ENCODE data around the gene CLNS1A.
"Not testable (repeated sequence)": the region's sequence is repeated elsewhere in the genome, so short reads cannot be mapped to it uniquely, and the experiment has no call there.

CLNS1A gene

DNA sequence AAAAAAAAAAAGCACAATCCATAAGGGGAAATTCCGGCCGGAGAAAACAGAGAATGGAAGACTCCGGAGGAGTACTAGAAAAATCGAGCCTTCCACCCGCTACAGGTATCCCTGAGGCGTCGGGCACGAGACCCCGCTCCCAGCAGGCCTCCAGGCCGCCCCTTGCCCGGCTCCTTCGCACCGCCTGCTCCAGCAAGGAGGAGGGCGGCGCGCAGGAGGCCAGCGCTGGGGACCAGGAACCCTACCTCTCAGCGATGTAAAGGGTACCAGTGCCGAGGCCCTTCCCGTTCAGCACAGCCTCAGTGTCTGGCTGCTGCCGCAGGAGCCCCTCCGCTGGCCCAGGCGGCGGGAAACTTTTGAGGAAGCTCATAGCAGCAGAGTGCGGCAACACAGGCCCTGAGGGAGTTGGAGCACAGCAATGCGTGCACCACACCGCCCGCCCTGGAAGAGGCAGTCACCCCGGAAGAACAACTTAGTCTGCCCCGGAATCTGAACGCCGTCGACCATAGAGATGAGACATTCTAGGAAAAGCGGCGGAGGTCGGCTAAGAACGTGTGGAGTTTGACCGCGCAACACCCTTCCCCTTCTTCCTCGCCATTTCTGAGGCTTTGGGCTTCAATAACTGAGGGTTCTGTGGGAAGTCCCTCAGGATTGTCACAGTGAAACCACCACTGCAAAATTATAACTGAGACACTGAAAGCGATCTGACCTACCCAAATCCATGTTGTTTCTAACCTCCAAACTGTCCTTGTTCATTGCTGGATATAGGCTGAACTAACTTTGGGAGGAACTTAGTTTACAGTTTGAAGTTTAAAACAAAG is at the start of gene CLNS1A:
Gene CLNS1A (minus strand): TSS at position 450 of the 821 bp plus-strand sequence. CDS start 80 bp downstream, at position 370.
- peak; percentile 67 for DNase-seq (ENCODE audit: low spot score)

GRCh38 chr11:77687088-77687487 is 49.5 kb upstream of the CLNS1A start:
- no peak for DNase-seq (ENCODE audit: low spot score)

DNA sequence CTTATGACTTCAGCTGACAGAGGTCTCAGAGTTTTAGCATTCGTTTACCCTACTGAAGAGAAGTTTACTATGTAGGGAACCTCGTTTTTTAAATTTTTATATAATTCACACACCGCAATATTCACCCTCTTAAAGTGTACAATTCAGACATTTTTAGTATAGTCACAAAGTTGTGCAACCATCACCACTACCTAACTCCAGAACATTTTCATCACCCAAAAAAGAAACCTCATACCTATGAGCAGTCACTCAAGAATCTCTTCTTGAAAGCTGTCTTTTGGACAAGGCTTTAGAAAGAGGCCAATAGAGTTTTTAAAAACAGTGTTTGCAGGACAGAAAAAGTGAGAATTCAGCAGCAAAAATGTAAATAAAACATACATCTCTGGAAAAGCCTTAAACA is 39.5 kb upstream of the CLNS1A start:
- DNase-seq (ENCODE audit: low spot score): no peak

- no peak for DNase-seq (ENCODE audit: low spot score)
Measured at GRCh38 chr11:77672264-77672663, 34.7 kb upstream of the CLNS1A start.

DNA sequence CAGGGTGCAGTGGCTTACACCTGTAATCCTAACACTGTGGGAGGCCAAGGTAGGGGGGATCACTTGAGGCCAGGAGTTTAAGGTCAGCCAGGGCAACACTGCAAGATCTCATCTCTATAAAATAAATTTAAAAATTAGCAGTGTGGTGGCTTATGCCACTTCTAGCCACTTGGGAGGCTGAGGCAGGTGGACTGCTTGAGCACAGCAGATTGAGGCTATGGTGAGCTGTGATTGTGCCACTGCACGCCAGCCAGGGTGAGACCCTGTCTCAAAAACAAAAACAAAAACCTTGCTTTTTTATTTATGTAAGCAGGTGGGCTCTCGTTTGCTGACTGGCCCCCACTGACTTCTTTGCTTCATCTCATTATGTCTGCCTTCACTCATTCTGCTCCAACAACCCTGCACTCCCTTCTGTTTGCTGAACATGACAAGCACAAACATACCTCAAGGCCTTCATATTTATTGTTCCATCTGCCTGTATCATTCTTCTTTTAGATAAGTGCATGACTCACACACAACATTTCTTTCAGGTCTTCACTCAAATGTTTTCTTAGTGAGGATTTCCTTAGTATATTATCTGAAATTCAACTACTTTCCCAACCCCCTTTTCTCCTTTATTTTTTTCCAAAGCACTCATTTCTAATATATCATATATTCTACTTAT is 32.4 kb upstream of the CLNS1A start:
- no peak for DNase-seq (ENCODE audit: low spot score)

GRCh38 chr11:77668760-77669159 is 31.2 kb upstream of the CLNS1A start:
- DNase-seq (ENCODE audit: low spot score): no peak

GRCh38 chr11:77665240-77665965 is 27.8 kb upstream of the CLNS1A start:
- DNase-seq (ENCODE audit: low spot score): no peak

DNA sequence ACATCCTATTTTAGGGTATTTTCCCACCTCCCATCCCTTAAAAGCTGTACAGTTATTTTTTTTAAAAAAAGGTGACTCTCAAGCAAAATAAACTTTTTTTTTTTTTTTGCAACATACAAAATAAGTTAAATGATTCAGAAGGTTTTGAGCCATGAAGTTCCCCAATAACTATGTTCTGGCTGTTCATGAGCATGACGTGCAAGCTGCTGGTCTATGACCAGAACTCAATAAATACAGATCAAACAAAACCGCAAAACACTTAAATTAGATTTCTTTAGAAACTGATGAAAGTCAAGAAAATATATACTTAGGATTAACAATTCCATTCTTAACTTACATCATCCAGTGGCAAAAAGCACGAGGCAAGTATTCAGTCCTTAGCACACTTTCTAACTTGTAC is 24.1 kb upstream of the CLNS1A start:
- no peak for DNase-seq (ENCODE audit: low spot score)

DNA sequence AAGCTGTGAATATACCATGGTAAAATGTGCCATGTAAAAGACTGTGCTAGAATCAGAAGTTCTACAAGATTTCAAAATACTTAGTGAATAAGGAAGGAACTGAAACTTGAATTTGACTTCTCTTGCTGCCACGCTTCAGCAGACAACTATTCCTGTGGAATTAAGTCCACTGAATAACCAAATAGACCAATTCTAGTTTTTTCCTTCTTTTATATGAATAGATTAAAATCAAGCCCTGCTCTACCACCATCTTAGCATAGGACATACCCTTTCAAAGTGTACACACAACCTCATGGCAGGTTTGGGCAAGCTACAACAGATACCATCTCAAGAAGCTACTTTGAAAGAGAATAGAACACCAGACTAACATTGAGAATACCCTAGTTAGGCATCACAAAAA is 23.4 kb upstream of the CLNS1A start:
- DNase-seq (ENCODE audit: low spot score): no peak

GRCh38 chr11:77658213-77659013 is 20.8 kb upstream of the CLNS1A start:
- DNase-seq (ENCODE audit: low spot score): no peak

DNA sequence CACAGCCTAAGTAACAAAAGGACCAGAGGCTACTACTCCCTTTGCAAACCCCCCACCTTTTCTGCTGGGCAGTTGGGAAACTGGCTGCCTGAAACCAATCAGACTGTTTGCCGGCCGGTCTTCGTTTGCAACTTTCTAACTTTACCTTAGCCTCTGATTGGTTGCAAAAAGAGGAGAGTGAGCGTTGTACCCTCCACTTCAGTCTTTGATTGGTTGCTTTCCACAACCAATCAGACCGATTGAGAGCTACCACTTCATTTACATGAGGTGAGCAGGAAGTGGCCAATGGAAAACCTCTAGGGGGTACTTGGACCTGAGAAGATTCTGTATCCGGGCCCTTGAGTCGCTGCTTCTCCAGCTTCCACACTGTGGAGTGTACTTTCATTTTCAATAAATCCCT is 18.8 kb upstream of the CLNS1A start:
- DNase-seq (ENCODE audit: low spot score): no peak

GRCh38 chr11:77654770-77655434 is 17.3 kb upstream of the CLNS1A start:
- DNase-seq (ENCODE audit: low spot score): no peak

DNA sequence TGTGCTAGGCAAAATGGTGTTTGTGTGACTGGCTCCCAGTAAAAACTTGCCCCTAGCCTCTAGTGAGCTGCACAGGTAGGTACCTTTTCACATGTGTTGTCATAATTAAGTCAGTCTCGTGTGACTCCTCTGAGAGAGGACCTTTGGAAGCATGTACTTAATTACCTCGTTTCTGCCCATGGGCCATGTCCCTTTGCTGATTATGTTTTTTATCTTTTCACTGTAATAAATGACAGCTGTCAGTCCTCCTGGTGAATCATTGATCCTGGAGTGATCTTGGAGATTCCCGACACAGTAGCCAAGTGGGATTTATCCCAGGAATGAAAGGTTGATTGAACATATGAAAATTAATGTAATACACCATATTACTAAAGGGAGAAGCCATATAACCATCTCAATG is 12.5 kb upstream of the CLNS1A start:
- DNase-seq (ENCODE audit: low spot score): no peak

- no peak for DNase-seq (ENCODE audit: low spot score)
Measured at GRCh38 chr11:77647654-77648305, 10.2 kb upstream of the CLNS1A start.

DNA sequence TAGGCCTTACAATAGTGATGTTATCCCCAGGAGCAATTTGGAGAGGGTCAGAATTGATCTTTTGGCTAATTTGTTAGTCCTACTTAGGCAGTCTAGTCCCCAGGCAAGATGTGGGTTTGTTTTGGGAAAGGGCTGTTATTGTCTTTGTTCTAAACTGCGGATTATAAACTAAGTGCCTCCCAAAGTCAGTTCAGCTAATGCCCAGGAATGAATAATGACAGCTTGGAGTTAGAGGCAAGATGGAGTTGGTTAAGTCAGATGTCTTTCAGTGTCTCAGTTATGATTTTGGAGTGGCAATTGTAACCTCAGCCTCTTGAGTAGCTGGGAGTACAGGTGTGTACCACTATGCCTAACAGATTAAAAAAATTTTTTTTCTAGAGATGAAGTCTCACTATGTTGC is 7.3 kb upstream of the CLNS1A start:
- no peak for DNase-seq (ENCODE audit: low spot score)

GRCh38 chr11:77642228-77642627 is 4.6 kb upstream of the CLNS1A start:
- no peak for DNase-seq (ENCODE audit: low spot score)

GRCh38 chr11:77636731-77637344 is 756 bp downstream of the CLNS1A start:
- no peak for DNase-seq (ENCODE audit: low spot score)

DNA sequence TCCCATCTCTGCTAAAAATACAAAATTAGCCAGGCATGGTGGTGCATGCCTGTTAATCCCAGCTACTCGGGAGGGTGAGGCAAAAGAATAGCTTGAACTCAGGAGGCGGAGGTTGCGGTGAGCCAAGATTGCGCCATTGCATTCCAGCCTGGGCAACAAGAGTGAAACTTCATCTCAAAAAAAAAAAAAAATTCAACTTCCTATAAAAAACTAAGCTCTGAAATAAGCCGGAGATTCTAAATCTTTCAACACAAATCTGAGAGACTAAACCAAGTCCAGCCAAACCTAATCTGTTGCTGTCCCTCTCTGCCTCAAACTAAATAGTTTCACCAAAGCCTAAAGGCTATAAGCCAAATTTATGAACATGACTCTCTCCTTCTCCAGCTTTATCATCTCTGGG is 3.7 kb downstream of the CLNS1A start:
- not testable (repeated sequence) for DNase-seq (ENCODE audit: low spot score)

DNA sequence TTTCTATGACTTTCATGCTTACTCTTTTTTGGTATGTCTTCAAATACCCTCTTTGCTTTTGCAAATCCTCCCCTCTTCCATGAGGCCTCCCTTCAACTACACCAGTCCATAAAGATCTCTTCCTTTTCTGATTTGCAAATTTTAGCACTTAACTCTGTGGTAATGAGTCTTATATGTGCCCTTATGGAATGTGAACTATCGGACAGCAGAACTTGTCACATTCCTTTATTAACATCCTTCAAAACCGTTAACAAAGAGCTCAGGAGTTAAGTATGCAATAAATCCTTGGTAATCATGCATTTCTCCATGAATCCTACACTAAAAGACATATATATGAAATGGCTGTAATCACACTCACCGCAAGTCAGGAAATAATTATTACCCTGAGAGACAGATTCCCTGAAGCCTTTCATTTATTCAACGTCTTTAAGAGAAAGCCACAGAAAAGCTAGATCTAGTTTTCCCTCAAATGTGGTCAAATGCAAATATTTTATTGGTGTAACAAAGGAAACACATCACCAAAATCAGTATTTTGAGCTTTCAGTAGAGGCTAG is 7.4 kb downstream of the CLNS1A start:
- no peak for DNase-seq (ENCODE audit: low spot score)

GRCh38 chr11:77619576-77620198 is 17.9 kb downstream of the CLNS1A start:
- DNase-seq (ENCODE audit: low spot score): no peak

All from HuH-7 (cell line).